Smooth muscle cell of the brain vasculature (primary cell): ENCODE results near the gene ETFB.

Experiments
- DNase-seq: peaks from one replicate; pipeline ENCODE4 v3.0.0-alpha.2; 2012; ENCODE audit warnings: low read depth, low spot score

ETFB gene

DNA sequence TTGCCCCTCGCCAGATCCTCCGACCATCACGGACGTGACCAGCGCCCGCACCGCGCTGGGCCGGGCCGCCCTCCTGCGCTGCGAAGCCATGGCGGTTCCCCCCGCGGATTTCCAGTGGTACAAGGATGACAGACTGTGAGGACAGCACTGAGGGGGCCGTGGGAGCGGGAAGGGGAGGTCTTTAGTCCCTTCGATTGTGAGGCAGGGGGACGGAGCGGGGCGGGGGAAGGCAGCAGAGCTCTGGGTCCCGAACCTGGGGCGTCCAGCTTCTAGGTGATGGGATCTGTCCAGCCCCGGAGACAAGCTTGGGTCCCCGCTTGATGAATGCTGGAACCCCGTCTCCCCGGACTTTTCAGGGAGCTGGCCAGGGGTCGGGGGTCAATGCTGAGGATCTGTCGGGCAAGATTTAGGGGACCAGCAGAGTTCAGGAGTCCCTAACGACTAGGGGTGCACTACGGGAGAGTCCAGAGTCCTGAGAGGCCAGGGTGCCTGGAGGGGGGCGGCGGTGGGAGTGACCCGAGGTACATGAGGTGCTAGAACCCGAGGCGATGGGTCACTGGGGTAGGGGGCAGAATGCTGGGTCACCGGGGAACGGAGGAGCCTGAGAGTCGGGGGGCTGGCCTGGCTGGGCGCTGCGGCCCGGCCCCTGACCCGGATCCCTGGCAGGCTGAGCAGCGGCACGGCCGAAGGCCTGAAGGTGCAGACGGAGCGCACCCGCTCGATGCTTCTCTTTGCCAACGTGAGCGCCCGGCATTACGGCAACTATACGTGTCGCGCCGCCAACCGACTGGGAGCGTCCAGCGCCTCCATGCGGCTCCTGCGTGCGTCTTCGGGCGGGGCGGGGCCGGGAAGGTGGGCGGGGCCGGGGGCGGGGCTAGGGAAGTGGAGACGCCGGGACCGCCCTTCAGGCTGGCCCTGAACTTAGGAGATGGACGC, 38.9 kb downstream of the ETFB start:
- no peak for DNase-seq

DNA sequence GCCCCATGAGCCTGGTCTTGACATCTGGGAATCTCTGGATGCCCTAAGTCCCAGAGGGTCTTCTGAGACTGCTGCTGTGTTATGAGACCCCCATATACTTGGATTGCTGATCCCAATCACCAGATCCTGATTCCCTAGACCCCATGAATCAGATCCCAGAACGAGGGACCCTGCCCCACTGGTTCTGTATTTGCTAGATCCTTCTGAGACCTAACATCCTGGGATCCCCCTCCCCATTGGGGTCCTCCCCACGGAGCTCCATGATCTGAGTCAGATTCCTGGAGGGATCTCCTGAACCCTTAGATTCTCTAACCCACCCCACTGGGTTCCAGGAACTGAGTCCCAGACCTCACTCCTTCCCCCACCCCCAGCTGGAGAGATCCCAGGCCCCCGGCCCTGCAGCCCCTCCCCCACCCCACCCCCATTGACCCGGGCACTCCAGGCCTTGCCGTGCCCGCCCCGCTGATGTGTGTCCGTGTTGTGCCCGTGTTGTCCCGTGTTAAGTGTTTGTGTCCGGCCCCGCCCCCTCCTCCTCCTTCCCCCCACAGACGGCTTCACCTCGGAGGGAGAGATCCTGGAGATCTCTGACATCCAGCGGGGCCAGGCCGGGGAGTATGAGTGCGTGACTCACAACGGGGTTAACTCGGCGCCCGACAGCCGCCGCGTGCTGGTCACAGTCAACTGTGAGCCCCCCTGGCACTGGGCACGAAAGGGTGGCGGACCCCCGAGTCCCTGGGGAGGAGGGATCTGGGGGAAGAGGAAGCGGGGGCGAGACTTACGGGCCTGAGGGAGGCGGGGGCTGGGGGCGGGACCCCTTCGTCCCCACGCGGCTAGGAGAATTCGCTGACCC, 39.7 kb downstream of the ETFB start:
- no peak for DNase-seq

DNA sequence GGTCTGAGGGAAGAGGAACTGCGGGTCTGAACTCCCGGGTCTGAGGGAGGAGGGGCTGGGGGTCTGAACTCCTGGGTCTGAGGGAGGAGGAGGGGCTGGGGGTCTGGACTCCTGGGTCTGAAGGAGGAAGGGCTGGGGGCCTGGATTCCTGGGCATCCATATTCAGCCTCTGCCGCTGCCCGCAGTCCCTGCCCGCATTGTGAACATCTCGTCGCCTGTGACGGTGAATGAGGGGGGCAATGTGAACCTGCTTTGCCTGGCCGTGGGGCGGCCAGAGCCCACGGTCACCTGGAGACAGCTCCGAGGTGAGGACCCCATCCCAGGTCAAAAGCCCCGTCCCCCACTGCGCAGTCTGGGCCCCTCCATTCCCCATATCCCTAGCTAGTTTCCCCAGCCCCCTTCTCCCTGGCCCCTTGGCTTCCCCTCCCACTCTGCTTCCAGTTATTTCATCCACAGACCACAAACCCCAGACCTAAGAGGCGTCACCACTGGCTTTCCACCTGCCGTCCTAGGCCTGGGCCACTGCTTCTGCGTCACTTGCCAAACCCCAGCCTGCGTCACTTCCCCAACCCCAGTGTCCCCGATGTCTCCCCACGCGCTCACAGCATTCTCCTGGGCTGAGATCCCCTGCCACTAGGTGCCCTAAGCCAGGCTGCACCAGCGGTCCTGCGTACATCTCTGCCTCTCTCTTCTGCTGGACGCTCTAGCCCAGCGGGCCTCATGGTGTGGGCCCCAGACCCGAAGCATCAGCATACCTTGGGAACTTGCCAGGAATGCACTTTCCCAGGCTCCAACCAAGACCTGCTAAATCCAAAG, 40.8 kb downstream of the ETFB start:
- no peak for DNase-seq

DNA sequence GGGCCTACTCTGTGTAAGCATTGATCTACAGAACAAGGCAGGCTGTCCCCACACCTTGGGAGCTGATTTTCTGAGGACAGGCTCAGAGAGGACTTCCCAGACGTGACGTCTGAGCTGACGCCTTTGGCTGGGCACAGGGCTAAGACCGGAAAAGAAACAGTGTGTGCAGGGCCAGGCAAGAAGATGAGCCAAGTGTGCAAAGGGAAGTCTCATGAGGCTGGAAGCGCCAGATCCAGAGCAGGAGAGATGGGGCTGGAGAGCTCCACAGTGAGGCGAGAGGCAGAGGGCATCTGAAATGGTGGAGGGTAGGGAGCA, 42.1 kb downstream of the ETFB start:
- DNase-seq, result no peak

DNA sequence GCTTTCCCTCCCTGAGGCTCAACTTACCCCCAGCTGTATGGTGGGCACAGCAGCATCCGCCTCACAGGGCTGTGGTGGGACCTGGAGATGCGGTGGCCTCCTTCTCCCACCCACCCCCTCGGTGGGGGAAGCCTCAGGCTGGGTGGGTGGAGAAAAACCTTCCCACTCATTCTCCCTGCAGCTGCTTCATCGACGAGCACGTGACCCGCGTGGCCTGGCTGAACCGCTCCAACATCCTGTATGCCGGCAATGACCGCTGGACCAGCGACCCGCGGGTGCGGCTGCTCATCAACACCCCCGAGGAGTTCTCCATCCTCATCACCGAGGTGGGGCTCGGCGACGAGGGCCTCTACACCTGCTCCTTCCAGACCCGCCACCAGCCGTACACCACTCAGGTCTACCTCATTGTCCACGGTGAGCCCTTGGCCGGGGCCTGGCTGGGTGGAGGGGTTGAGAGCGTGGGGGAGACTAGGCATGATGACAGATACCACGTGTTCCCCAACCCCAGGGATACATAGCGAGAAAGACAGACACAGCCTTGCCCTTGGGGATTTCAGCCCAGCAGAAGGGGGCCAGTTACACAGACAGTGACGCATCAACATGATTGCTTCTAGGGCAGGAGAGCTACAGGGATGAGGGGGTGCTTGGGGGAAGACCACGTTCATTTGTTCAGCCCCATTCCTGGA, 42.6 kb downstream of the ETFB start:
- DNase-seq, result no peak

DNA sequence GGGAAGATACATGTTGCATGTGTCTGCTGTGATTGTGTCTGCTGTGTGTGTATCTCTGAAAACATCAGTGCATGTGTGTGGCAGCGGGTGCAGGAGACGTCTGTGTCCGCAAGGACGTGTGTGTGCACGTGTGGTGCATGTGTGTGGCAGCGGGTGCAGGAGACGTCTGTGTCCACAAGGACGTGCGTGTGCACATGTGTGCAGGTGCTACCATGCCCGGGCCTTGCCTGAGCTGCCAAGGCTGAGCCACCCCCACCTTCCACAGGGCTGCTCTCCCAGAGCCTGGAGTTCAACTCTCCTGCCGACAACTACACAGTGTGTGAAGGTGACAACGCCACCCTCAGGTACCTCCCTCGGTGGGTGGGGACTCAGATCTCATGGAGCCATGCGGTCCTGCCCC, 44.4 kb downstream of the ETFB start:
- DNase-seq, result no peak

DNA sequence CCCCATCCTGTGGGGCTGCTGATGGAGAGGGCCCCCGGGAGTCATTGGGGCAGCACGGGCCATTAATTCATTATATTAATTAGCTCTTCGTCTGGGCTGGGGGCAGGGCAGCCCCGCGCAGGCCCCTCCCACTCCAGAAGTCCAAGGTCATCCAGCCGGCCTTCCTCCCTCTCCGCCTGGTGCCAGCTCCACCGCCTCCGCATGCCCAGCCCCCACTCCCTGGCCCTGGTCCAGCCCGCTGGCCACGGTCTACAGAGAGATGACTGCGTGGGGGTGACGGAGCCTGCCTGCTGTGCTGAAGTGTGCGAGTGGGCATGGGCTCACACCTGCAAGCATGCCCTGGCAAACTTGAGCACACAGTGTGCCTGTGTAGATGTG, 45.9 kb downstream of the ETFB start:
- DNase-seq, result no peak

DNA sequence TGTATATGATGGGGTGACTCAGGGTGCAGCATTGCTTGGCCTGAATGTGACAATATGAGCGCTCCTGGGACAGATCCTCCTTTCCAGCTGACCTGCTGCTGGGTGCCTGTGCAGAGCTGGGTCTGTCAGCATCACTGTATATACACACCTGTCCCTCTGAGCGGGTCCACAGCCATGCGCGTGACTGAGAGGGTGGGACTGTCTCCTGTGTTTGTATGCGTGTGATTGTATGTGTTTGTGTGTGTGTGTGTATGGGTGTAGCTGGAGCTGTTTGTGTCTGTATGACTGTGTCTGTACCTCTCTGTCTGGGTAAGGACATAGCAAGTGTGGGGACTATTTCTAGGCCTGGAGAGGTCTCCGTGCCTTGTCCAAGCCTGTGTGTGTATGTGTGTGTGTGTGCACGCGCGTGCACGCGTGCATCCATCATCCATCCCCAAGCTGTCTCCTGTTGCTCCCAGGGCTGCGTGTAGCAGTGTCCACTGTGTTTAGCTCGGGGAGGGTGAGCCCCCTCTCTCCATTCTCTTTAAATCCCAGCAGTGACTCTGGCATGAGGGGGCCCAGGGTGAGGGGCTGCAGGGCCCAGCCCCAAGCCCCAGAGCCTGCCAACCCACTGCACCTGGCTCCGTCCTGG, 46.4 kb downstream of the ETFB start:
- DNase-seq, result no peak

DNA sequence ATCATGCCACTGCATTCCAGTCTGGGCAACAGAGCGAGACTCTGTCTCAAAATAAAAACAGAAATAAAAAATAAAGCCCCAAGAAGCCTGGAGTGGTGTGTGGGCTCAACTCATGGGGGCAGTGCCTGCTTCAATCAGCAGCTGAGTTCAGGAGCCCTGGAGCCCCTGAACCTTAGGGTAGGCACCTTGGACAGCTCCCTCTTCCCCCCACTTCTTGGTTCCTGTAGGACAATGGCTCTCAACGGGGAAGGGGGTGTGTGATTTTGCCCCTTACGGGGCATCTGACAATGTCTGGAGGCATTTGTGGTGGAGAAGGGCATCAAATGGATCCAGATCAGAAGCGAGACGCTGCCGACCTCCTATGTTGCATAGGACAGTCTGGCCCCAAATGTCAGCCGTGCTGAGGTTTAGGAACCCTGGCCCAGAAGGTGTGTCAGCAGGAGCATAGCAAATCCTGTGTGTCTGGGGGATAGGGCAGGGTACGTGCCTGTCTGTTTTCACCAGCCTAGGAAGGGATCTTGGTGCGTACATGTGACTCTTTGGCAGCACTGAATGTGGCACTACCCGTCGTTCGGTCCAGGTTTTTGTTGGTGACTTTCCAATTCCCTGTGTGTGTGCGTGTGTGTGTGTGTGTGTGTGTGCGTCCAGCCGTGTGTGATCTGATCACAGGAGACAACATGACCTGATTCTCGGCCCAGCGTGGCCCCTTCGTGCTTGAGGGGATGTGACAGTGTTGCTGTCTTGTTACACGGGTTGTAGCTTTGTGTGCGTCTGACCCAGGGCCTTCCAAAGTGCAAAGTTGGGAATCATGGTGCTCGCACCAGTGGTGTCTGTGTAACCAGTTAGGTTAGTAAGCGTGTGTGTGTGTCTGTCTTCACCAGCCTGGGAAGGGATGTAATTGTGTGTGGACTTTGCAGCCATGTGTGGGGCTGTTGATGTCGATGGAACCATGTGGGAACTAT, 47.2 kb downstream of the ETFB start:
- no peak for DNase-seq

DNA sequence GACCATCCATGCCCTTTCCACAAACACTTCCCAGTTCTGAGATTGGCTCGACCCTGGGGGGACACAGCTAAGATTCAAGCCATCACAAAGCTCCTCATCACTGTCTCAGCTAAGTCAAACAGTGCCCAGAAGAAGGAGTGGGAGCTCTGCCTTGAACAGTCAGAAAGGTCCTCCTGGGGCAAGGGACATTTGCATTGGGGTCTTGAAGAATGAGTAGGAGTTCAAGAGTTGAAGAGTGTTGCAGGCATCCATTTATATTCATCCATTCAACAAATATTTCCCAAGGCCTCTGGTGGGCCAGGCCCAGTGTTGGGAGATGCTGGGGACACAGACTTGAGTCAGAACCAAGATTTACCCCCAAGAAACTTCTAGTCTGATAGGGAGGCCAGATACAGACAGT, 48.2 kb downstream of the ETFB start:
- DNase-seq, result no peak

DNA sequence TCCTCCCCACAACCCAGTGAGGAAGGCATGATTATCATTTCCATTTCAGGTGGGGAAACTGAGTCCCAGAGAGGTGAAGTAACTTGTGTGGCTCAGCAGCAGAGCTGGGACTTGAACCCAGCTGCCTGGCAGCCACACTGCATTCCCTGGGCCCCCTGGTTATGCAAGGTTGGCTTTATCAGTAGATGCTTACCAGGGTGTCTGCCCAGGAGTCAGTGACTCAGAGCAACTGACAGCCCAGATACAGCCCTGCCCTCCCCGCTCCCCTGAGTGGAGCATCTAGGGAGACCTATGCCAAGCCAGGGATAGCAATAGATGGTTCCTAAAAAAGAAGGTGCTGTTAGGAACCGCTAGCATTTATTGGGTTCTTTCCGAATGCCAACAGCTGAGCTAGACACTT, 48.8 kb downstream of the ETFB start:
- no peak for DNase-seq

DNA sequence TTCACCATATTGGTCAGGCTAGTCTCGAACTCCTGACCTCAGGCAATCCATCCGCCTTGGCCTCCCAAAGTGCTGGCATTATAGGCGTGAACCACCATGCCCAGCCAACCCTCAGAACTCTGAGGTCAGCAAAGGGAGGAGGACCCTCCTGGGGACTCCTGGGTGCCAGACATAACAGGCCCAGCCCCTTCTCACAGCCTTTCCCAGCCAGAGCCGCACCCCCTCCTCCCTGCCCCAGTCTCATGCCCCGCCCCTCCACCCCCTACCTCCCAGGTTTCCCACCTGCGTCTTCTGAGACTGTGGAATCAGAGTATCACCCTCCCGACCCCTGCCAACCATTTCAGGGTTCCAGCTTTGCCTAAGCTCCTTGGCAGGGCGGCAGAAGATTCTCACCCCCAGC, 49.5 kb downstream of the ETFB start:
- DNase-seq, result no peak

DNA sequence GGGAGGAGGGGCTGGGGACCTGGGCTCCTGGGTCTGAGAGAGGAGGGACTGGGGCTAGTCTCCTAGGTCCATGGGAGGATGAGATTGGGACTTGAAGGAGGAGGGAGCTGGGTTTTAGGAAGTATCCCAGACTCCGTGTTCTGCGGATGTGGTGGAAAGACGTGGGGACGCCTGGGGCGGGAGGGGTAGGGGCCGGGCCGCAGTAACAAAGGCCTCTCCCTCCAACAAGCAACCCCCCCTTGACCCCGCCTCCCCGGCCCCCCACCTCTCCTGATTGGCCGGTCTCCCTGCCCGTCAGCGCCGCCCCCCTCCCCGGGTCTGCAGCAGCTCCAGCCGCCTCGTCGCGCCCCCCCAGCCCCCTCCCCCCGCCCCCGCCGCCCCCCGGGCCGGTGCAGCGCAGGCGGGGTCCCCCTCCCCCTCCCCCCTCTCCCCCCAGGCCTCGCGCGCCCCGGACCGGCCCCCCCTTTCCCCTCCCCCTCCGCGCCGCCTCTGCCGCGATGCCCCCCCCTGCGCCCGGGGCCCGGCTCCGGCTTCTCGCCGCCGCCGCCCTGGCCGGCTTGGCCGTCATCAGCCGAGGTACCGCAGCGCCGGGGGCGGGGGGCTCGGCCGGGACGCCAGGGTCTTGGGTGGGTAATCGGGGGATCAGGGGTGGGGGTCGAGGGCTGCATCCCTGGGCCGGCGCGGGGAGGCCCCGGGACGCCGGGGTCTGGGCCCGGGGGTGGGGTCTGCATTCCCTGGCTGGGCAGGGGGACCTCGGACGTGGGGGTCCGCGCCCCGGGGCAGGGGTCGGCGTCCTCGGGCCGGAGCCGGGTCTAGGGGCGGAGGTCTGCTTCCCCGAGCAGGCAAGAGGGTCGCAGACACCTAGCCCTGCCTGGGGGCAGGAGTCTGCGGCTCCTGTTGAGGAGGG, 54.6 kb downstream of the ETFB start, which contains the start of gene IGLON5:
TSS of gene IGLON5 (plus strand) at position 294 of the 907 bp plus-strand sequence. CDS start at position 498, 204 bp downstream.
- DNase-seq, result no peak

DNA sequence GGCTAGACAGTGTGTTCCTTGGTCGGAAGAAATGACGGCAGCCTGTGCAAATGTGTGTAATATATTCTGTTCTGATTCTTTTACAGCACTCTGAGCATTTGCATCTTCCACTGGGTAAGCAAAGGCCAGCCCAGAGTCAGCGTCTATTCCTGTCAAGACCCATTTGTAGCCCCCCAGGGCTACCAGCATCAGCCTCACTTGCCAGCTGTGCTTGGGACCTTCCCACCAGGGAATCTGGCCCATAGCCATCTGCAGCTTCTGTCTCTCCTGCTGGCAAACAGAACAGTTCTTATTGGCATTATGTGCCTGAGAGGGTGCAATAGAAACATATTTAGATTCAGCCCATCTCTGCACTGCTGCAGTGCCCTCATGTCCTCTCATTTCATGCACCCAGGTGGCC, 60.7 kb downstream of the ETFB start:
- no peak for DNase-seq

DNA sequence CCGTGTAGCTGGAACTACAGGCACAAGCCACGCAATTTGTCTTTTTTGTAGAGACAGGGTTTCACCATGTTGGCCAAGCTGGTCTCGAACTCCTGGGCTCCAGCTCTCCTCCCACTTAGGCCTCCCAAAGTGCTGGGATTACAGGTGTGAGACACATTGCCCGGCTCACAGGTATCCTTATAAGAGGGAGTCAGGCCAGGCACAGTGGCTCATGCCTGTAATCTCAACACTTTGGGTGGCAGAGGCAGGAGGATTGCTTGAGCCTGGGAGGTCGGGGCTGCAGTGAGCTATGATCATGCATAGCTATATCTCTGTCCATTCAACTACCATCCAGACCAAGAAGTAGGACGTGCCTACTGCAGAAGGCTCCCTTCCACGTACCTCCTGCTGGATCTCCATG, 64.9 kb downstream of the ETFB start:
- no peak for DNase-seq

DNA sequence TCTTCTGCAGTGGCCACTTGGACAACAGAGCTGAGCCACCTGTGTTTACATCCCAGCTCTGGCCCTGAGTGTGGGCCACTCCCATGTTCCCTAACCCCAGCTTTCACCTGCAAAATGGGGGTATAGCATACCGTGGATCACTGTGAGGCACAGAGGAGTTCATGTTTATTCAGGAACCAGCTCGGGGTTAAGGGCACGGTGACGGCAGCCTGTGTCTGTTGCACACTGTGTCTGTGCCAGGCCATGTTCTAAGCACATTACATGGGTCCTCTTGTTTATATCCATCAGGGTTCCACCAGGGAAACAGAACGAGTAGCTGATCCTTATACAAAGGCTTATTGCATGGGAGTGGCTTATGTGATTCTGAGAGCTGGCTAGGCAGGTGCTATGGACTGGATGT, 68.8 kb downstream of the ETFB start:
- DNase-seq, result no peak

DNA sequence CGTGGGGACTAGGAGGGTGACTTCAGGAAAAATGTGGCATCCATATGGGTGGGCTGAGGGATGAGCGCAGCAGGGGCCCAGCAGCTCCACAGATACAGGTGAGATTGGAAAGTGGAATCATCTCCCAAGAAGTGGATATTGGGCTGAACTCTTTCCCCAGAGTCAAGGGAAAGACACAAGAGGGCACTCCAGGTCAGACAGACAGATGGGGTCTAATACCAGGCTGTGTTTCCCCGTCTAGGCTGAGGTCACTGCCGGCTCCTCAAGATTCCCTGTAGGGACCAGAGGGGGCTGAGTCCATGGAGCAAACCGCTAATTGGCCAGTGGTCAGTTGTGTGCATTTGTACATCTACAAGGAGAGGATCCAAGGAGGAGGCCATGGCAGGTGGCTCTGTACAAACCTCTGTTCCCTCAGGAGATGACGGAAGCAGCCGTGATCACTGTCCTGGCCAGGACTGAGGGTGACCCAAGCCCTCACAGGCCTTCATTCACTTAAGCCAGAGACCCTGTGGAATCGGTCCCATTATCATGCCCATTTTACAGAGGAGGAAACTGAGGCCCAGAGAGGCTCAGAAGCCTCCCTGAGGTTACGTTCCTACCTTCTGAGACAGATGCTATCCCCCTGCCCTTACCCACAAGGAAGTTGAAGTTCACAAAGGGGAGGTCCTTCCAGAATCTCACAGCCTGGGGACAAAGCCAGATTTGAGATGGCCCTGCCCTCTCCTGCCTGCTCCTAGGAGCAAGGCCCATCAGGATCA, 69.7 kb downstream of the ETFB start:
- DNase-seq, result no peak
